Dendritic cell treated with granulocyte-macrophage colony-stimulating factor and Interleukin-4, amounts not matched to agents 40 ng/mL and 50 ng/mL, for 4 days (primary cell): ENCODE data around the gene FIBCD1.

Experiments
- H3K27ac Mint-ChIP-seq: one replicate; pipeline ENCODE4 v1.8.0; 2022; ENCODE audit warnings: mild to moderate bottlenecking, mixed read lengths
- H3K27me3 Mint-ChIP-seq: one replicate; pipeline ENCODE4 v1.8.0; 2022; ENCODE audit warnings: mild to moderate bottlenecking, mixed read lengths
- H3K36me3 Mint-ChIP-seq: one replicate; pipeline ENCODE4 v1.8.0; 2022; ENCODE audit warnings: low read depth, mixed read lengths
- H3K4me1 Mint-ChIP-seq: one replicate; pipeline ENCODE4 v1.8.0; 2022; ENCODE audit warnings: low read depth, mixed read lengths
- H3K4me3 Mint-ChIP-seq: one replicate; pipeline ENCODE4 v1.8.0; 2022; ENCODE audit warnings: mild to moderate bottlenecking, moderate library complexity, mixed read lengths
- H3K9me3 Mint-ChIP-seq: one replicate; pipeline ENCODE4 v1.8.0; 2022; ENCODE audit warnings: mixed read lengths
- intact Hi-C: fragments of 100-400 bp; cut with micrococcal nuclease; formaldehyde crosslinking; loops from one replicate; pipeline ENCODE4 v1.15.0; 2022

FIBCD1 gene

GRCh38 chr9:130870491-130871381, 68.3 kb downstream of the FIBCD1 start:
- H3K27ac Mint-ChIP-seq: no peak overlapping the region
- H3K4me1 Mint-ChIP-seq: peaks cover 5% of the 10 kb centered on the region
- no peaks in the 10 kb centered on the region for H3K9me3 Mint-ChIP-seq
- no peak overlapping the region for H3K4me3 Mint-ChIP-seq
- no peaks in the 10 kb centered on the region for H3K27me3 Mint-ChIP-seq
- peaks cover 67% of the 10 kb centered on the region for H3K36me3 Mint-ChIP-seq
- intact Hi-C loops: no loop called here

- Mint-ChIP-seq H3K4me3 (no peak overlapping the region), H3K9me3 (no peaks in the 10 kb centered on the region), H3K4me1 (peaks cover 5% of the 10 kb centered on the region), H3K27me3 (no peaks in the 10 kb centered on the region), H3K36me3 (peaks cover 66% of the 10 kb centered on the region), H3K27ac (no peak overlapping the region)
- intact Hi-C loops: no loop called here
These were observed 69.8 kb downstream of the FIBCD1 start for GRCh38 chr9:130869250-130869649.

- Mint-ChIP-seq H3K9me3 (no peaks in the 10 kb centered on the region), H3K27ac (no peak overlapping the region), H3K4me1 (peaks cover 5% of the 10 kb centered on the region), H3K27me3 (no peaks in the 10 kb centered on the region), H3K36me3 (peaks cover 60% of the 10 kb centered on the region), H3K4me3 (no peak overlapping the region)
- intact Hi-C loops: no loop called here
These were observed 70.8 kb downstream of the FIBCD1 start for GRCh38 chr9:130868230-130868629.

- Mint-ChIP-seq H3K36me3 (peaks cover 60% of the 10 kb centered on the region), H3K4me3 (no peak overlapping the region), H3K27ac (no peak overlapping the region), H3K9me3 (no peaks in the 10 kb centered on the region), H3K27me3 (no peaks in the 10 kb centered on the region), H3K4me1 (peaks cover 5% of the 10 kb centered on the region)
- intact Hi-C loops: loop anchor here (2.0 kb wide), 1 partner anchor 179 kb away; no protein-coding TSS in a partner anchor
These were observed 71.5 kb downstream of the FIBCD1 start for GRCh38 chr9:130867556-130867955.

GRCh38 chr9:130866474-130866965, 72.5 kb downstream of the FIBCD1 start:
- H3K27me3 Mint-ChIP-seq: no peaks in the 10 kb centered on the region
- H3K4me1 Mint-ChIP-seq: peaks cover 5% of the 10 kb centered on the region
- H3K36me3 Mint-ChIP-seq: peaks cover 56% of the 10 kb centered on the region
- H3K27ac Mint-ChIP-seq: no peak overlapping the region
- H3K9me3 Mint-ChIP-seq: no peaks in the 10 kb centered on the region
- no peak overlapping the region for H3K4me3 Mint-ChIP-seq
- intact Hi-C loops: loop anchor here (1.0 to 2.0 kb wide), 2 partner anchors 132 to 180 kb away; no protein-coding TSS in a partner anchor

GRCh38 chr9:130865921-130866320, 73.1 kb downstream of the FIBCD1 start:
- no peaks in the 10 kb centered on the region for H3K27me3 Mint-ChIP-seq
- H3K36me3 Mint-ChIP-seq: peaks cover 51% of the 10 kb centered on the region
- H3K27ac Mint-ChIP-seq: no peak overlapping the region
- no peaks in the 10 kb centered on the region for H3K9me3 Mint-ChIP-seq
- intact Hi-C loops: loop anchor here (1.0 to 2.0 kb wide), 2 partner anchors 132 to 181 kb away; no protein-coding TSS in a partner anchor
- H3K4me1 Mint-ChIP-seq: peaks cover 5% of the 10 kb centered on the region
- no peak overlapping the region for H3K4me3 Mint-ChIP-seq

- Mint-ChIP-seq H3K27me3 (no peaks in the 10 kb centered on the region), H3K36me3 (peaks cover 64% of the 10 kb centered on the region), H3K4me3 (no peak overlapping the region), H3K27ac (no peak overlapping the region), H3K9me3 (no peaks in the 10 kb centered on the region), H3K4me1 (peaks cover 5% of the 10 kb centered on the region)
- intact Hi-C loops: no loop called here
These were observed 74.5 kb downstream of the FIBCD1 start for GRCh38 chr9:130864541-130864940.

- Mint-ChIP-seq H3K9me3 (no peaks in the 10 kb centered on the region), H3K4me3 (no peak overlapping the region), H3K4me1 (peaks cover 5% of the 10 kb centered on the region), H3K36me3 (peaks cover 68% of the 10 kb centered on the region), H3K27me3 (no peaks in the 10 kb centered on the region), H3K27ac (no peak overlapping the region)
- intact Hi-C loops: loop anchor here (1.0 to 2.0 kb wide), 3 partner anchors 92 to 161 kb away; no protein-coding TSS in a partner anchor
These were observed 76.3 kb downstream of the FIBCD1 start for GRCh38 chr9:130862747-130863146.

GRCh38 chr9:130862217-130862616, 76.8 kb downstream of the FIBCD1 start:
- Mint-ChIP-seq H3K27me3 (no peaks in the 10 kb centered on the region), H3K36me3 (peaks cover 70% of the 10 kb centered on the region), H3K27ac (no peak overlapping the region), H3K4me1 (peaks cover 5% of the 10 kb centered on the region), H3K9me3 (no peaks in the 10 kb centered on the region), H3K4me3 (no peak overlapping the region)
- intact Hi-C loops: loop anchor here (2.0 kb wide), 2 partner anchors 91 to 155 kb away; no protein-coding TSS in a partner anchor

- H3K27ac Mint-ChIP-seq: no peak overlapping the region
- H3K4me3 Mint-ChIP-seq: no peak overlapping the region
- H3K27me3 Mint-ChIP-seq: no peaks in the 10 kb centered on the region
- peaks cover 5% of the 10 kb centered on the region for H3K4me1 Mint-ChIP-seq
- H3K9me3 Mint-ChIP-seq: no peaks in the 10 kb centered on the region
- peaks cover 75% of the 10 kb centered on the region for H3K36me3 Mint-ChIP-seq
- intact Hi-C loops: loop anchor here (2.0 kb wide), 2 partner anchors 91 to 155 kb away; no protein-coding TSS in a partner anchor
These were observed 77.5 kb downstream of the FIBCD1 start for GRCh38 chr9:130861372-130862180.

GRCh38 chr9:130860458-130861316, 78.4 kb downstream of the FIBCD1 start:
- Mint-ChIP-seq H3K4me3 (peak overlapping the region; percentile 20), H3K36me3 (peaks cover 84% of the 10 kb centered on the region), H3K27me3 (no peaks in the 10 kb centered on the region), H3K4me1 (no peaks in the 10 kb centered on the region), H3K27ac (no peak overlapping the region), H3K9me3 (no peaks in the 10 kb centered on the region)
- intact Hi-C loops: no loop called here

GRCh38 chr9:130858739-130859705, 80.0 kb downstream of the FIBCD1 start:
- no peaks in the 10 kb centered on the region for H3K27me3 Mint-ChIP-seq
- intact Hi-C loops: no loop called here
- no peak overlapping the region for H3K4me3 Mint-ChIP-seq
- H3K4me1 Mint-ChIP-seq: no peaks in the 10 kb centered on the region
- peaks cover 86% of the 10 kb centered on the region for H3K36me3 Mint-ChIP-seq
- H3K27ac Mint-ChIP-seq: no peak overlapping the region
- H3K9me3 Mint-ChIP-seq: no peaks in the 10 kb centered on the region
